ENCODE results near the gene MOSPD3.

MOSPD3 gene

GRCh38 chr7:100591596-100591995 is 20.7 kb upstream of the MOSPD3 start:
- DNase-seq (ENCODE audit: low read depth), result no peak

- DNase-seq (ENCODE audit: low read depth), result no peak
Measured at GRCh38 chr7:100595188-100595587, 17.2 kb upstream of the MOSPD3 start.

DNA sequence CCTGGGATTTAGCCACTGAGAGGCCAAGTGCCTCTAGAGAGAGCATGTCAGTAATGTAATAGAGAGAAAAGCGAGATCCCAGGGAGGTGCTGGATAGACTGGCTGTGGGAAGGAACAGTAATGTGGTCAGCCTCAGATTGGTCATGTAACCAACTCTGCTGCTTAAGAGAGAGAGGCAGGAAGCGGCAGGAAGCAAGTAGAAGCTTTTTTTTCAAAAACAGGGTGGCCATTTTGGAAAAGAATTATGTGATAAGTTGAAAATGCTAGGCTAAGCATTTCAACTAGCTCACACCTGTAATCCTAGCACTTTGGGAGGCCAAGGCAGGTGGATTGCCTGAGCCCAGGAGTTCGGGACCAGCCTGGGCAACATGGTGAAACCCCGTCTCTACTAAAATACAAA is 13.9 kb upstream of the MOSPD3 start:
- DNase-seq (ENCODE audit: low read depth), result no peak

DNA sequence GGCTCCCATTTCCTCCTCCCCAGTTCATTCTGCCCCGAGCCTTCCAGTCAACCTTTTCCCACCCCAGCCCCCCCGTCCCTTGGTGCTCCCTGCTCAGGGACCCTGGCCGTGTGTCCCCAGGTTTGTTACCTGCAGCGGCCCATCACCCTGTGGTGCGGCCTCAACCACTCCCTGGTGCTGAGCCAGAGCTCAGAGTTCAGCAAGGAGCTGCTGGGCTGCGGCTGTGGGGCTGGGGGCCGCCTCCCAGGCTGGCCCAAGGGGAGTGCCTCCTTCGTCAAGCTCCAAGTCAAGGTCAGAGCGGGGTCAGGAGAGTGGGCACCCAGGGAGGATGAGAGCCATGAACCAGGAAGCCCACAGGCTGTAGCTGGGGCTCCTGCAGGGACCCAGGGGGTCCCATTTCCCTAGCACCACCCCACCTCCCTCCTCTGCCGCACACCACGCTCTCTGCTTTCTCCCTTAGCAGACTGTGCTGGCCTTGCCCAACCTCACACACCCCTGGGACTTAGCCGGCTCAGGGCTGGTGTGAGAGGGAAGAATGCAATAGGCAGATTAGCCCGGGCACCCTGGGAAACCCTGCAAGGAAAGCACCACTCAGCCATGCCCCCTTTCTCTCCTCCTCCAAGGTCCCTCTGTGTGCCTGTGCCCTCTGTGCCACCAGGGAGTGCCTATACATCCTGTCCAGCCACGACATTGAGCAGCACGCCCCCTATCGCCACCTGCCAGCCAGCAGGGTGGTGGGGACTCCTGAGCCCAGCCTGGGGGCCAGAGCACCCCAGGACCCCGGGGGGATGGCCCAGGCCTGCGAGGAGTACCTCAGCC is 12.2 kb upstream of the MOSPD3 start:
- no peak for DNase-seq (ENCODE audit: low read depth)

GRCh38 chr7:100600730-100601038 is 11.7 kb upstream of the MOSPD3 start:
- no peak for DNase-seq (ENCODE audit: low read depth)

DNA sequence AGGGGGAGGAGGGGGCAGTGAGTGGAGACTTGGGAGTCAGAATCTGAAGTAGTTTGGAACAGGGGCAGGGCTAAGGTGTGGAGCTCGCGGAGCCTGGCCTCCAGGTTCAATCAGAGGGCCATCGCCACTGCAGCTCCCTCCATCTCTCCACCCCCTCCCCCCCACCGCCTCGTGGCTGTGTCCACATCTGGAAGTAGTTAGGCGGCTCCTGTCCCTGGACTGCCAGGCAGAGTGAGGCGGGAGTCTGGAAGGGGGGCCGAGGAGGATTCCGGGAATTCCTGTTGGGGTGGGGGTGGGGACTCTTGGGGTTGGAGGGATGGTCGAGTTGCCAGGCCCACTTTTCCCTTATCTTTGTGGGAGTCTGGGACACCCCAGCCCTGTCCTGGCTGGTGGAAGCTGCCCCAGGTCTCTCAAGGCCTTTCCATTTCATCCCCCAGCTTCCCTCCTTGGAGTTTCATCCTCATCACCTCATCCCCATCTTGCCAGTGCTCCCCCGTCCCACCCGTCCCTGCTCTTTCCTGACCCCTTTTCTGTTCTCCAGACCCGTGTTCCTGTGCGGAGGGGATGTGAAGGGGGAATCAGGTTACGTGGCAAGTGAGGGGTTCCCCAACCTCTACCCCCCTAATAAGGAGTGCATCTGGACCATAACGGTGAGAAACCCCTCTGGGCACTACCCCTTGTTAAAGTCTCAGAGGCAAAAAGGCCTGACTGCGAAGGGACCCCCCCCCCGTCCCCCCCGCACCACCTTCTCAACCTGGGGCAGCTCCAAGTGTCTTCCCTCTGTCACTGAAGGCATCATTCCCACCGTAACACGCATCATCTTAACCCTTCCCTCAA is 9.2 kb upstream of the MOSPD3 start:
- peak; percentile 88 for DNase-seq (ENCODE audit: low read depth)

DNA sequence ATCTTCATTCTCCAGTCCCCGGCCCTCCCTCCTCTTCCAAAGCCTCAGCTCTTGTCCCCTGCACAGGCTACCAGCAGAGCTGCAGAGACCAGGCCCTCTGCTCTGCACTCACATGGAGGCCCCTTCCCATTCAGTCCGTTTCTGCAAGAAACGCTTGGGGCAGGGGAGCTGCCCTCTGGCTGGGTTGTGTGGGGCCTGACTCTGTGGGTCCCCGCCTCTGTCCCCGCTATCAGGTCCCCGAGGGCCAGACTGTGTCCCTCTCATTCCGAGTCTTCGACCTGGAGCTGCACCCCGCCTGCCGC is 8.7 kb upstream of the MOSPD3 start:
- DNase-seq (ENCODE audit: low read depth), result no peak

DNA sequence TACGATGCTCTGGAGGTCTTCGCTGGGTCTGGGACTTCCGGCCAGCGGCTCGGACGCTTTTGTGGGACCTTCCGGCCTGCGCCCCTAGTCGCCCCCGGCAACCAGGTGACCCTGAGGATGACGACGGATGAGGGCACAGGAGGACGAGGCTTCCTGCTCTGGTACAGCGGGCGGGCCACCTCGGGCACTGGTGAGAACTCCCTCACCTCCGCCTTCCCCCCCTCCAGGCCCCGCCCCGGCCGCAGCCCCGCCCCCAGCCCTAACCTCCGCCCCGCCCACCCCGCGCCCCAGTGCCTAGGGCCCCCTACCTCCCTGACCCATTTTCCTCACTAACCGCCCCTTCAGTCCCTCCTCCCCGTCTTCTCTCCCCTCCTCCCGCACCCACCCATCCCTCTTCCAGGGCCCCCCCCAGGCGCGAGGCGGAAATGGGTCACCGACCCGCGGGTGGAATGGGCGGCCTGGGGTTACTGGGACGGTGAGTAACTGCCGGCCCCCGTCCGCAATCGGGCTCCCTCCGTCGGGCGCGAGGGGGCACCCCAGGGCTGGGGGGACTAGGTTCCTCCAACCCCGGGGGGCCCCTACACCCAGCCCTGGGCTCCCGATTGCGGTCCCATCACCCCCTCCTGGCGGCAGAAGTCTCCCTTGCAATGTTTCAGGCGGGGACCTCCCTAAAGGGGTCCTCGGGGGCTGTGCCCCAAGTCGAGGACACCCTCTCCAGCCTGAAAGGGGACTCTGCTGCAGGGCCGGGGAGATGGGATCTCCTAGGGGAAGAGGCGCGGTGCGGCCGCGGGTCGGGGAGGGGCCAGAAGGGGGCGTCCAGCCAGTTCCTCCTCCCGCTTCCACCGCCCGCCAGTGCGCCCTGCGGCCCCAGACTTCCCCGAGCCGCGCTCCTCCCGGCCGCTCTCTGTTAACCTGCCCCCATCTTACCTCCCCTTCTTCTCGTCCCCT is 8.0 kb upstream of the MOSPD3 start:
- DNase-seq (ENCODE audit: low read depth), result peak; percentile 51

DNA sequence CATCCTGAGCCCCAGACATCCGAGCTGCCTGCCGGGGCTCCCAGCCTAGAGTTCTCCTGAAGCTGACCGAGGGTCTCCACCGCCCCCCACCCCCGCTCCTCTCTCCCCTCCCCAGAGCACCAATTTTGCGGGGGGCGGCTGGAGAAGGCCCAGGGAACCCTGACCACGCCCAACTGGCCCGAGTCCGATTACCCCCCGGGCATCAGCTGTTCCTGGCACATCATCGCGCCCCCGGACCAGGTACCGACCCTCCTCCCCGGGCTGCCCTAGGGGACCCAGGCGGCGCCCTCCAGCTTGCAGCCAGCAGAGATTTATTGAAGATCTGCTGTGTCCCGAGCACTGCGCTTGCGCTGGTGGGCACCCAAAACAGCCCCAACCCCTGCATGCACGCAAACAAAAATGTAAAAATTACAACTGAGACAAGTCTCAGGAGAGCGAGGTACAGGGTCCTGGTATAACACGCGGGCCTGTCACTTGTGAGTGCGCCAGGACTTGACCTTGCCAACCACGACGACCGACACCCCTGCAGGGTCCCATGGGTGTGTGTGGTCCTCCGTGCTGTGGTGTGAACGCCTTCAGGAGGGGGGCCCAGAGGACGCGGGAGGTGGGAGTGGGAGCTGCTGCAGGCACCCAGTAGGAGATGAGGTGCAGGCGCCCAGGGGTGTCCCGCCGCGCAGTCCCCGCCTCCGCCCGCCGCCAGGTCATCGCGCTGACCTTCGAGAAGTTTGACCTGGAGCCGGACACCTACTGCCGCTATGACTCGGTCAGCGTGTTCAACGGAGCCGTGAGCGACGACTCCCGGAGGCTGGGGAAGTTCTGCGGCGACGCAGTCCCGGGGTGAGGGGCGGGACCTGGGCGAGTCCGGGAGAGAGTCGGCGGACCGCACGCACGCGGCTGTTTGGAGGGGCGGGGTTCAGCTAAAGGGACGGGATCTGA is 7.1 kb upstream of the MOSPD3 start:
- no peak for DNase-seq (ENCODE audit: low read depth)

DNA sequence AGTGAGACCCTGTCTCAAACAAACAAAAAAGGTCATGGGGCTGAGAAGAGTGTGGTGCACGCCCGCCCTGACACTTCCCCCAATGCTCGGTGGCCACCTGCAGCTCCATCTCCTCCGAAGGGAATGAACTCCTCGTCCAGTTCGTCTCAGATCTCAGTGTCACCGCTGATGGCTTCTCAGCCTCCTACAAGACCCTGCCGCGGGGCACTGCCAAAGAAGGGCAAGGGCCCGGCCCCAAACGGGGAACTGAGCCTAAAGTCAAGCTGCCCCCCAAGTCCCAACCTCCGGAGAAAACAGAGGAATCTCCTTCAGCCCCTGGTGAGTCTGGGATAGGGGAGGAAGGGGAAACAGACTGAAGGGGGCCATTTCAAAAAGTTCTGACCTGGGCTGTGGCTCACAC is 6.0 kb upstream of the MOSPD3 start:
- DNase-seq (ENCODE audit: low read depth), result no peak

DNA sequence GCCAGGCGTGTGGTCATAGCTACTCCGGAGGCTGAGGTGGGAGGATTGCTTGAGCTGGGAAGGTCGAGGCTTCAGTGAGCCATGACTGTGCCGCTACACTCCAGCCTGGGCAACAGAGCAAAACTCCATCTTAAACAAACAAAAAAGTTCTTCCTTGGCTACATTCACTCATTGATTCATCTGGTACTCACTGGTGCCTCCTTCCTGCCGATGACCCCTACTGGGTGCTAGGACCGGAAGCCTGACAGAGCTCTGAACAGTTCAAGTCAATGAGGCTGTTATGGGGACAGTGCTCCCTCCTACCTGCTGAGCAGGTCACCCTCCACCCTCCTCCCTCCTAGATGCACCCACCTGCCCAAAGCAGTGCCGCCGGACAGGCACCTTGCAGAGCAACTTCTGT is 5.2 kb upstream of the MOSPD3 start:
- no peak for DNase-seq (ENCODE audit: low read depth)

GRCh38 chr7:100609958-100610357 is 2.4 kb upstream of the MOSPD3 start:
- DNase-seq (ENCODE audit: low read depth), result no peak

DNA sequence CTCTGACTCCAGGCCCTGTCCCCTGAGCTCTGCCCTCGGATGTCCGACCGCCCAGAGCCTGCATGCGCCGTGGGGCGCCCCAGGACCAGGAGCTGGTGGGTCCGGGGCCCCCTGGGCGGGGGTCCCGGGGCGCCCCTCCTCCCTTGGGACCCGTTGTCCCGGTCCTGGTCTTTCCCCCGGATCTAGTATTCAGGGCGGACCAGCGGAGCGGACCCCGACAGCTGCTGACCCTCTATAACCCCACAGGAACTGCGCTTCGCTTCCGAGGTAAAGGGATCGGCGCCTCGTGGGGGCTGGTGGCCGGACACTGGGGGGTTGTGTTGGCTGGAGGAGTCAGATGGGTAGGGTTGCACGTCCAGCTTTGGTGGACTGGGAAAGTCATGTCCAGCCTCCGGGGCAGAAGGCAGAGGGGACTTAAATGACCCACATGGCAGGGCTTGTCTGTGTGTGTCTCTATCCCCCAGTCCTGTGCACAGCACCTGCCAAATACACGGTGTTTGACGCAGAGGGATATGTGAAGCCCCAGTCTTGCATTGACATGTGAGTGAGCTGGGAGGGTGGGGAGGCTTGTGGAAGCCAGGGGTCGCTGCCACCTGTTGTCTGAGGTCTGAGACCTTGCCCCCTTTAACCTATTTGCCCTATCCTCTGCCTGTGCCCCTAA is 520 bp downstream of the MOSPD3 start:
- DNase-seq (ENCODE audit: low read depth), result no peak

DNA sequence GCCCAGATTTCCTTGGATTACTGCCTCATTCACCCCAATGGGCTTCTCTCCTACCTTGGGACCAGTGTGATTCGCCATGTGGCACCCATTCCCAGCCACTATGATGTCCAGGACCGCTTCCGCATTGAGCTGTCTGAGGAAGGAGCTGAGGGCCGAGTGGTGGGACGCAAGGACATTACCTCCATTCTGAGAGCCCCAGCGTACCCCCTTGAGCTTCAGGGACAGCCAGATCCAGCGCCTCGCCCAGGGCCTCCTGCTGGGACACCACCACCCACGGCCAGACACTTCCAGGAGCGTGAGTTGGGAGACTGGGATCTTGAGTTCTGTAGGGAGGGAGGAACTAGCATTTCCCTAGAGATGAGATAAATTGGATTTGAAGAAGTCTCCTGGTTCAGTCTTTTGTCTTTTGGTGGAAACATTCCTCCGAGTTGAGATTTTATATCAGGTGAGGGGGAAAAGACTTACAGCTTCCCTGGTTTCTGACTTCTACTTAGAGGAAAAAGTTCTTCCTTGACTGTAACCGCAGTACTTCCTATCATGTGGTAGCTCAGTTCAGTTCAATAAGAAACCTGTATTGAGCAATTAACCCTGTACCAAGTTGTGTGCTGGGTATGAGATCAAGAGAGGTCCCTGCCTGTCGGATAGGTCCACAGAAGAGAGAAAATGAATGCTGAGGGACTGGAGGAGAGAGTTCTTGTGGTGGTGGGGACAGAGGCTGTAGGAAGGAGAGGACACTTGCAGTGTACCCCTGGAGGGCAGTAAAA is 1.3 kb downstream of the MOSPD3 start:
- no peak for DNase-seq (ENCODE audit: low read depth)

GRCh38 chr7:100614308-100614861 is 2.0 kb downstream of the MOSPD3 start:
- DNase-seq (ENCODE audit: low read depth), result no peak

DNA sequence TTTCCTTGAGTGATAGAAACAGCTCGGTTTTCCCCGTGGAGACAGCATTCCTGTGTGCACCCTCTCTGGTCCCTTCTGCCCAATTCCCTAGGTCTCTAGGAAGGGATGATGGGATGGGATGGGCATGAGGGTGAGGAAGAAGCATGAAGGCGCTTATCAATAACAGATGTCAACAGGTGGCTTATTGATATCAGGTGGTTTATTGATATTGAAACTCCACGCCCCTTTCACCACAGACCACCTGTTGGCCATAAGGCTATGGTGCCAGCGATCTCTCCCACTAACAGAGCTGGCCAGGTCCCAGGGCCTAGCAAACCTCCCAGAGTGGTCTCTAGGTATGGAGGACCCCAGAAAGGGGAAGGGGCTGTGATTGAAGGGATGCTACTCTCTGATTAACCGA is 7.9 kb downstream of the MOSPD3 start:
- no peak for DNase-seq (ENCODE audit: low read depth)

DNA sequence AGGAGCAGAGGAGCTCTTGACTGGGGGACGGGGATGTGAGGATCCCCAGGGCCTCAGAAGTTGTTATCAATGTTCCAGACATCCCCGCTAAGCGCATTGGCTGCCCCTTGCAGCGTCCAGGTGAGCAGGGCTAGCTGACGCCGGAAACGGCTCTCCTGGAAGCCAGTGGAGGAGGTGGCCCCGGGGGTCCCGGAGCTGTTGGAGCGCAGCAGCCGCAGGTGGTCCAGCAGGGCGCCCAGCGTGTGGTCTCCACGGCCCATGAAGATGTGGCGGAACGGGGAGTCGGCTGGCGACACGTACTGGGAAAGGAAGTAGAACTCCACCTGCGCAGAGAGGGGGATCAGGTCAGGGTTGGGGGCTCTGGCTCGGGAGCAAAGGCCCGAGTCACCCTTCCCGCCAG is 8.5 kb downstream of the MOSPD3 start:
- no peak for DNase-seq (ENCODE audit: low read depth)

DNA sequence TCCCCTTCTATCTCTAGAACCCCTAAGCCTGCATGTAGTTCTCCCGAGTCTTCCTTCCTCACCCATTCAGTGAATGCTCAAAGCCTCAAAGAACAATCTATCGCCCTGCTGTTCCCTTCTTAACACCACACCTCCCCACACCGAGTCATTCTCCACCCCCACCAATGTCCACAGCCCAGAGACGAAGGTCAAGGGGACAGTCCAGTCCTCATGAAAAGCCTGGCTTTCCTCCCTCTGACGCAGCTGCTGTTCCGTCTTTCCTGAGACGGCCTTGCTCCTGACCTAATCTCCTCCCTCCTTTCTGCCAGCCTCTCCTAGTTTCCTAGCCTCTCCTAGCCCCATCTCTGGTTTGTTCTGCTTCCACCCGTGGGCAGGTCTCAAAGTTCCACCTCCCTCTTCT is 9.2 kb downstream of the MOSPD3 start:
- no peak for DNase-seq (ENCODE audit: low read depth)

DNA sequence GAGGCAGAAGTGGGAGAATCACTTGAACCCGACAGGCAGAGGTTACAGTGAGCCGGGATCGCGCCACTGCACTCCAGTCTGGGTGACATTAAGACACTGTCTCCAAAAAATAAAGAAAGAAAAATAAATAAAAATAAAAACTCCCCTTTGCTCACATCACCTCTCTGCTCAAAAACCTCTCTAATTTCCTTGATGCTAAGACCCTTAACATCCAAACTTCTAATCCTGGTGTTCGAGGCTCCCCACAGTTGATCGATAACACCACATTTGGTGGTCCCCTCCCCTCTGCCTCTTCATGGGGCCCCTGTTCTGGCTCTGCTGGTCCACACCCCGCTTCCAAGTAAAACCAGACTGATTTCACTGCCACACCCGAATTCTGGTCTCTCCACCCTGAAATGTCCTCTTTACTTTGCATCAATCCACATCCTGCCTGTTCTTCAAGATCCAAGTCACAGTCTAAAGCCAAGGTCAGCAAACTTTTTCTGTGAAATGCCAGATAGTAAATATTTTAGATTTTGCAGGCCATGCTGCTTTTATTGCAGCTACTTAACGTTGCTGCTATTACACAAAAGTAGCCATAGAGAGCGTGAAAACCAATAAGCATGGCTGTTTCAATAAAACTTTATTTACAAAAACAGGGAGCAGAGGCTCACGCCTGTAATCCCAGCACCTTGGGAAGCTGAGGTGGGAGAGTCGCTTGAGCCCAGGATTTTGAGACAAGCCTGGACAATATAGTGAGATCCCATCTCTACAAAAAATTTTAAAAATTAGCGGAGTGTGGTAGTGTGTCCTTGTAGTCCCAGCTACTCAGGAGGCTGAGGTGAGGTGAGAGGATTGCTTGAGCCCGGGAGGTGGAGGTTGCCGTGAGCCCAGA is 11.8 kb downstream of the MOSPD3 start:
- no peak for DNase-seq (ENCODE audit: low read depth)
